ENCODE data around the gene ZAP70.

- TF ChIP-seq CTCF (IDR thresholded peaks at IDR 0.05) = no peak
- TF ChIP-seq POLR2A (IDR thresholded peaks at IDR 0.05) = no peak
Observed at GRCh38 chr2:97742381-97742847, 29.0 kb downstream of the ZAP70 start.

Data from ovary (tissue), 3 donors.